Dedifferentiated amniotic fluid mesenchymal stem cell (primary cell): ENCODE data around the gene ANKLE1.
A peak's percentile ranks its signal among the peaks of the same experiment; 100 is the strongest.

Experiments used
- DNase-seq: peaks from one replicate; pipeline ENCODE4 v3.0.0-alpha.2; 2016; ENCODE audit errors: extremely low spot score

The ANKLE1 gene

GRCh38 chr19:17306285-17306714 is 24.6 kb downstream of the ANKLE1 start:
- no peak for DNase-seq

DNA sequence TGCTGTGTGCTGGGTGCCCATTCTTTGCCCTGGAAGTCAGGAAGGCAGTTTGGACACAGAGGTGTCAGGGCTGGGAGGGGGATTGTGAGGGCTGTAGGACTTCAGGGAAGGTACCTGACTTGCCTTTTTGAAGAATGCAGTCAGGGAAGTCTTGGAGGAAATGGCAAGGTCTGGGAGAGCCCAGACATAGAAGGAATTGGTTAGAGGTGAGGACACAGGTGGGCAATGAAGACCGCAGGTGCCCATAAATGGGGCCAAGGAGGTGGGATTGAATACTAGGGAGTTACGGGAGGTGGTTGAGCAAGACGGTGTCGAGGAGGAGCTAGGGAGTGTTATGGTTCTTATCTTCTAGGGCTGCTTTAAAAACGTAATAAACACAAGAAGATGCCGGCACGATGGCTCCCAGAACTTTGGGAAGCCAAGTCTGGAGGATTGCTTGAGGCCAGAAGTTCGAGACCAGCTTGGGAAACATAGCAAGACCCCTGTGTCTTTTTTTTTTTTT is 26.2 kb downstream of the ANKLE1 start:
- DNase-seq = no peak

GRCh38 chr19:17309198-17309964 is 27.7 kb downstream of the ANKLE1 start, which contains the start of gene DDA1:
TSS of gene DDA1 (plus strand) at chr19:17309563. CDS start at chr19:17309655, 92 bp downstream.
- DNase-seq = peak; percentile 100

DNA sequence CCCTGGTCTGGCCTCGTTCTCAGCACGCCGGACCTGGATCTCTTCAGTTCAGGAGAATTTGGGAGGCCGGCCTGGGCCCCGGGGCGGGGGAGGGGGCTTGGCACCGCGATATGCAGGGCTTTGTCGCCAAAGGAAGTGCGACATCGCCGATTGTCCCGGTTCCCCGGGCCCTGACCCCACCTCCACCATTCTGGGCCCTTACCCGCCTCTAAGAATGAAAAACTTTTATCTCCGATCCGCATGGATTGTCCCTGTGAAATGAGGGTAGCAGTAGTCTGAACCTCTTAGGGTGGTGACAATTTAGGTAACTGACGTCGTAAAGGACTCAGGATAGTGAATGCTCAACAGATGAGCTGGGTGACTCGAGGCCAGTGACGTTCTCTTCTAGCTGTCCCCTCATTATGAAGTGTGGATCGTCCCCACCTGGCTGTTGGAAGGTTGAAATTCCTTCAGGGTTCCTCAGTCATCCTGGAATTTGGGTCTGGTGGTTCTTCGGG is 28.3 kb downstream of the ANKLE1 start:
- DNase-seq = no peak

DNA sequence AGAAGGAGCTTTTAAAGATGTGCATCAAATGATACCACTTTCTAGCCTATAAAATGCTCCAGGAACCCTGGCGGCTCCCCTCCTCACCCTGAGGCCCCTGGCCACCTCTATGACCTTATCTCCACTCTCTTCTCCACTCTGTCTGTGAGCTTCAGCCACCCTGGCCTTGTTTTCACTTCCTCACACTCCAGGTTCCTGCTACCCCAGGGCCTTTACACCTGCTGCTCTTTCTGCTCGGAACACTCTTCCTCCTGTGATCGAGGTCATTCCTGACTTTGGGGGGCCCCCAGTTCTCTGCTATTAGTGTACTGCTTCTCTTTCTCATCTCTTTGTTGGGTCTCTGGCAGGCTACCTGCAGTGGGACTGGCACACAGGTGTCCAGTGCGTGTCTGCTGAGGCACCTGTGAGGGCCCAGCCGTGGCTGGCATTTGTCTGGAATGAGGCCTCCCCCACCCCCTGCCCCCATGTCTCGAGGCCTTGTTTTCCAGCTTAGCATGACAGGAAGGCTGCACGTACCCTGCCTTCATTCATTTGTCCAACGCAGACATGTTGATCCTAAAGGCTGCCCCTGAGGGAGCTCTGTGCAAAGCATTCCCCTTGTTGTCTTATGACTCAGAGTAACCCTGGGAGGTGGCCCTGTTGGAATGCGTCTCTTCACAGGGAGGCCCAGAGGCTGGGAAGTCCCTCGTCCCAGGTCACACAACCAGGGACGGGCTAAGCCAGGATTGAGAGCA is 29.9 kb downstream of the ANKLE1 start:
- DNase-seq = no peak

DNA sequence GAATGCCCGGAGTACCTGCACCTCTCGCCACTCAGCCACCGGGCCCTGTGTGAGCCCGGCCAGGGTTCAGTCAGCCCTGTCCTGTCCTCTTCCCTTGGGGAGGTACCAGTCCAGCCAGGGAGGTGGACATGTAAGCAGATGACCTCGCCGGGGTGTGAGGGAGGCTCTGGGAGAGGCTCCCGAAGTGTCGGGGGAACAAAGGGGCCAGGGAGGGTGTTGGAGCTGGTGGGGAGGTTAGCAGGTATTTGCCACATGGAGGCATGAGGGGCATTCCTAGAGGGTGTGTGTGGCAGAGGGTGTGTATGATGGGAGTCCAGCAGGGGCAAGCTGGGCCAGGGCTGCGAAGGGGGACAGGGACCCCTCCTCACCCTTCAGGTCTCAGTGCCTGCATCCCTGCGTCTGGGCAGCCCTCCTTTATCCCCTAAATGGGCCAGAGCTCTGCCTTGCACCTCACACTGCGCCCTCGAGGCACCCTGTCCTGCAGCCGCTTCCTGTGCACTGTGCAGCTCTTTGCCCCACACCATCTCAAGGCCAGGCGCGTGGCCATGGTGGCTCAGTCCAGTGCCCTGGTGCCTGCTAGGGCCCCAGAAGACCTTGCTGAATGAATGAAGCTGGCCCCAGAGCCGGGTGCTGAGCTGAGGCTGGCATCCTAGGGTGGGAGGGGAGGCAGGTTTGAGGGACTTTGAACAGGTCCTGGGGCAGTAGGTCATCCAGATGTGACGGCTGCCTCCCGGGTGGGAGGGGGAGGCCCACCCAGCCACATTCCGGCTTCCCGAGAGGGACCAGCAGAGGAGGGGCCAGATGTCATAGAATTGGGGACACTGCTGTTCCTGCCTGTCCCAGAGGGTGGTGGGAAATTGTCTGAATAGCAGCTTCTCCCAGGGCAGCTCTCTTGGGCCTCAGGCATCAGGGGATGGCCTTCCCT is 30.8 kb downstream of the ANKLE1 start:
- no peak for DNase-seq

DNA sequence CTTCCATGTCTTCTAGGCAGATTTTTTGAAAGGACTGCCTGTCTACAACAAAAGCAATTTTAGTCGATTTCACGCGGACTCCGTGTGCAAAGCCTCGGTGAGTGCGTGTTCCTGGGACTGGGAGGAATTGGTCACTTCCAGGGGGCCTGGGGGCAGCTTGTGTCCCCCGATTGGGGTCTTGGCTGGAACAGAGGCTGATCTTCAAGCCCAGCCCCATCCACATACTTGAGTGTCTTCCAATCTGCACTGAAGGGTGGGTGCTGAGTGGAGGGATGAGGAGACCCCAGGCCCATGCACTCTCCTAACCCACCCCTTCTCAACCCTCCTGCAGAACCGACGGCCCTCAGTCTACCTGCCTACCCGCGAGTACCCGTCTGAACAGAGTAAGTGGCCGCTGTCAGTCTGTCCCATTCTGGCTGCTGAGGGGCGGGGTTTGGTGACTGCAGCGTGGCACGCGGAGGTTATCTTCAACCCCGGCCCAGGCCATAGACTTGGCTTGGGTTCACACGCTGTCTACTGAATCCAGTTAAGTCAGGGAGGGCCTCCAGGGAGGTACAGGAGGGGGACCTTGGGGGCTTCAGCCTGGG is 32.4 kb downstream of the ANKLE1 start:
- no peak for DNase-seq

DNA sequence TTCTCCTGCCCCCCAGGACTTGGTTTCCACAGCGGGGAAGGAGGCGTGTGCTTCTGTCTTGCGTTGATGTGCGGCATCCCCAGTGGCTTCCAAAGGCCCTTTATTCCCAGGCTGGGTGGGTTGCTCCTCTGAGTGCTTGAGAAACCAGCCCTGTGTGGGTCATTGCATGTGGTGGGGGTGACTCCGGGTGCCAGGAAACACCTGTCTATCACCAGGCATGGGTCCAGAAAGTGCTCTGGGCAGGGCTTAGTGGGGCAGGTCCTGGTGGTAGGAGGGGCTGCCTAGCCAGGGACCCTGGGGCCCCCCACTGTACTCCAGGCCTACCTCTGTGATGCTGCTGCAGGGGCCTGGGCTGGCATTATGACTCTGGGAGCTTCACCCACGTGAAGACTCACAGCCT is 37.3 kb downstream of the ANKLE1 start:
- no peak for DNase-seq

- no peak for DNase-seq
Observed at GRCh38 chr19:17319473-17320238, 38.0 kb downstream of the ANKLE1 start.

- DNase-seq = no peak
Observed at GRCh38 chr19:17320435-17320834, 38.7 kb downstream of the ANKLE1 start.

DNA sequence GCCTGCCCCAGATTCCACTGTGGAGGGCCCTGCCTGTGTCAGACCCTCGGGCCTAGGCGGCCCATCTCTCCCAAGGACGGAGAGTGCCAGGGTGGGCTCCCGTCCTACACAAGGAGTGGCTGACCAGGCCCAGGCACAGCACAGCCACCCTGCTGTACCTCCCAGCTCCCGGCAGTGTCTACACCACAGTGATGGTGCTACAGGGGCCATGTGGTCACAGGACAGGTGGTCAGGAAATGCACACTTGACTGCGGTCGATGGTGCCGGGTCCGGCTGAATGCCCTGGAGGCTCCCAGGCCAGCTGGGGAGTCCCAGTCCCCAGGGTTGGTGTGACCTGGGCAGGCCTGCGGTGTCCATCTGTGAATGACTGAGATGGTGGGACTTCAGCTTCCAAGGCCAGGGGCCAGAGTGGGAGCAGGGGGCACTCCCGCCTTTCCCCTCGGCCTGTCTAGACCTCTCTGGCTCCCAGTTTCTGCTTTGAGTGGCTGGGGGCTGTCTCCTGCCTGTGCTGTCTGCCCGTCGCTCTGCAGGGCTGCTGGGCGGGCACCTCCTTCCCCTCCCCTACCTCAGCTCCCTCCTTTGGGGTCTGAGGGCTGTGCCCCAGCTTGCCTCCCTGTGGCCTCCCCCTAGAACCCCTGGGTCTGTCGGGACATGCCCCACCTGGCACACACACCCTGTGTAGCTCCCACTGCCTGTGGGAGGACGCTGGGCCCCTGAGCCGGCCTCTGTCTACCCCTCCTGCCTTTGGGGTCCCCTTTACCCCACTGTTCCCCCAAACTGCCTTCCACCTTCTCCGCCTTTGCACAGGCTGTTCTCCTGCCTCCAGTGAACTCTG is 40.2 kb downstream of the ANKLE1 start:
- DNase-seq = no peak

DNA sequence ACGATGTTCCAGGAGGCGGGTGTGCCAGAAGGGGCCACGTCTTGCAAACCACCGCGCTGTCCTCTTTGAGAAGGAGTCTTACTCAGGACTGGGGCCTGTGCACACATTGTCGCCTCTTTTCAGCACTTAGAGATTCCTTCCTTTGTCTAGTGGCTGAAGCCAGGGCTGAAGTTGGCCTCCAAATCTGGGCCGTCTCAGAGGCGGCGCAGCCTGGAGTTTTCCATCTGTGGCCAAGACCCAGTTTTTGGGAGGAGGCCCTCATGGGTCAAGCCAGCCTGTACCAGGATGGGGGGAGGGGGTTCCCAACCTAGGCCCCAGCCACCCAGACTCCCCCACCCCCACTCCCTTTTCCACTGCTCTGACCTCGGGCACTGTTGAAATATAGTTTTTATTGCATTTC is 41.2 kb downstream of the ANKLE1 start:
- no peak for DNase-seq

DNA sequence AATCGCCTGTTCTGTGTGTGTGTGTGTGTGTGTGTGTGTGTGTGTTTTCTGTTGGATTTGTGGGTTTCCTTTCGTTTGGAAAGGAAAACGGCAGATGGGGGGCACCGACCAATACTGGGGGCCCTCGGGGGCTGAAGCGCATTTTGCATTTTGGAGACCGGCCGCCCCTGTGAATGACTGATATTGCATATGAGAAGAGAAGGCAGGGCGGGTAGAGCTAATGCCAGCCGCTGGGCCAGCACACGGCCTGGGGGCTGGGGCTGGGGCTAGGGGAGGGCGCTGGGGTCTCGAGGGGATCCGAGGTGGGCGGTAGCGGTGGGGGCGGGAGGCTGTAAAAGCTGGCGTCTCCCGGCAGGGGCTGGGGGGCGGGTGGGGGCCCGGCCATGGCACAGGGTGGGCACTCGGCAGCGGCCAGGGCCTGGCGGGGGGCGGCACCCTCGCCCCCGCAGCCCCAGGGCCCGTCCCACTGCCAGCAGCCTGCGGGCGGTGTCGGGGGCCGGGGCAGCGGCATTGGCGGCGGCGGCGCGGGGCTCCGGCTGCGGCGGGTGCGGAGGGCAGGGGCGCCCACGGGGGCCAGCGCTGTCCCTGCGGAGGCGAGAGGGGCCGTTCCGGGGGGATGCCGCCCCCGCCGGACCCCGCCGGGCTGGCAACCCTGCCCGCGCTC is 41.7 kb downstream of the ANKLE1 start:
- DNase-seq = no peak

- no peak for DNase-seq
Observed at GRCh38 chr19:17323964-17324332, 42.2 kb downstream of the ANKLE1 start.

DNA sequence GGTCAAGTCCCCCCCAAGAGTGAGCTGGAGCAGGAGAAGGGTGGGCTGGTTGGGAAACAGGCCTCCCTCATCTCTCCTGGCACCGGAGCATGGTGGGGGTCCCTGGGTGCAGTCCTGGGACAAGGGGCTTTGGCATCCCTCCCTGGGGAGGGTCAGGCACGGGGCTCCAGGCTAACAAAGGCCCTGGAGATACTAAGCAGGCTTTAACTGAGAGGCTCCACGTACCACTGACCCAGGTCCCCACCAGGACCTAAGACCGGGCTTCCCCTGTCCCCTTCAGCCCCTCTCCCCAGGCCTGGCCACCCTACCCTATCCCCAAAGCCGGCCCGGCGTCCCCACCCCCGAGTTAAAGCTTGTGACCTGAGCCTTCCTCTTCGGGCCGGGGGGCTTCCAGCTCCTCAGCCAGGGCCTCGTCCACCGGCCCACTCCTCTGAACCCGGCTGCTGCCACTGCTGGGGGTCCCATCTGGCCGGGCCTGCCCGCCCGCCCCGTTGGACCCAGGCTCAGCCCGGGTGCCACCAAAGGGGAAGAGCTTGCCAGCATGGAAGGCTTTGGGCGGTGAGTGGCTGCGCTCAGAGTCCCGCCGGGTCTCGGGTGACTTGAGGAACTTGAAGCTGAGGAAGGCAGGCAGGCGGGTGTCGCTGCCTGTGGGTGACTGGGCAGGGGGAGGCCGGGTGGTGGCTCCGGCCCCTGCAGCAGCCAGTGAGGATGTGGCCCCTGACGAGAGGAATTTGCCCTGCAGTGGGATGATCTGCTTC is 42.8 kb downstream of the ANKLE1 start:
- no peak for DNase-seq

DNA sequence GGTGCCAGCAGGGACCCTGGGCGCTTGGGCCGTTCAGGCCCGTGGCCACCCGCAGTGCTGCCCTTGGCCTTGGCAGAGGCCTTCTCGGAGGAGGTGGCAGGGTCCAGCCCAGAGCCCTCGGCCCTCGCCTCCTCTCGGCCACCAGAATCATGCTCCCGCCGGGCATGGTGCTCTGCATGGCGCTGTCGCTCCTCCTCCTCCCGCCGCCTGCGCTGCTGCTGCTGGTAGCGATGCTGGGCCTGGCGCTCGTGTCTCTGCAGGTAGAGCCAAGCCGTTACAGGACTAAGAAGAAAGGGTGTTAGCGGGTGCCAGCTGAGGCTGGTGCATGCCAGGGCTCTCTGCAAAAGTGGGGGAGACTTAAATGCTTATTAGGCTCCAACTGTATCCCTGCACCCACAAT is 43.4 kb downstream of the ANKLE1 start:
- no peak for DNase-seq

DNA sequence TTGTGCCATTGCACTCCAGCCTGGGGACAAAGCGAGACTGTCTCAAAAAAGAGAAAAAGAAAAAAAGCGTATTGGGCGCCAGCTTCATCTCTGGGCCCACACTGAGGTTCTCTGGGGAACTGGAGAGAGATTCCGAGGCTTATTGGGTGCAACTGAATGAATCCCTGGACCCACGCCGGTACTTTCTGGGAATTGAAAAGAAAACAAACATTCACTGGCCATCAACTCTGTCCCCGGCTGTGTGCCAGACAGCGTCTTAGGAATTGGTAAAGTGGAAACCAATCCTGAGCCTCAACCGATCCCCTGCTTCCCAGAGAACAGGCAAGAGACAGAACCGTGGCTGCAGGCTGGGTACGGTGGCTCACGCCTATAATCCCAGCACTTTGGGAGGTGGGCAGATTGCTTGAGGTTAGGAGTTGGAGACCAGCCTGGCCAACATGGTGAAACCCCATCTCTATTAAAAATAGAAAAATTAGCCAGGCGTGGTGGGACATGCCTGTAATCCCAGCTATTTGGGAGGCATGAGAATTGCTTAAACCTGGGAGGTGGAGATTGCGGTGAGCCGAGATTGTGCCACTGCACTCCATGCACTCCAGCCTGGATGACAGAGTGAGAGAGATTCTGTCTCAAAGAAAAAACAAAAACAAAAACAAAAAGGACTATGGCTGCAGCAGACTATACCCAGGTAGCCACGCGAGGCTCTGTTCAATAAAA is 44.3 kb downstream of the ANKLE1 start:
- DNase-seq = no peak

GRCh38 chr19:17326595-17326966 is 44.9 kb downstream of the ANKLE1 start:
- DNase-seq = no peak
